ENCODE results near the gene CDK18.

Gene CDK18

GRCh38 chr1:205525495-205526285, 21.2 kb downstream of the CDK18 start:
- FAIRE-seq = no peak

DNA sequence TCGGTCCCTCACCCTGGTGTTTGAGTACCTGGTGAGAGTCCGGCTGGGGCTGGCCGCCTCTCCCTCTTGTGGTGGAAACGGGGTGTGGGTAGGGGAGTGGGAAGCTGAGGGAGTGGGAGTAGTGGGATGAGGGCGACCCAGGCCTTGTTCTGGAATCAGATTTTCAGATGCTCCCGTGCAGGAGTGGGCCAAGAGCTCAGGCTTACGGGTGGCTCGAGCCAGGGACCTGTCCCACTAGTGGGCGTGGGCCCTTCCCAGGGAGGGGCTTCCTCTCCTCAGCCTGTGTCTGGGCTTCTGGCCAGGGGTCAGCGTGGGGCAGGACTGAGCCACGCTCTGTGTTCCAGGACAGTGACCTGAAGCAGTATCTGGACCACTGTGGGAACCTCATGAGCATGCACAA, 22.0 kb downstream of the CDK18 start:
- FAIRE-seq = no peak

DNA sequence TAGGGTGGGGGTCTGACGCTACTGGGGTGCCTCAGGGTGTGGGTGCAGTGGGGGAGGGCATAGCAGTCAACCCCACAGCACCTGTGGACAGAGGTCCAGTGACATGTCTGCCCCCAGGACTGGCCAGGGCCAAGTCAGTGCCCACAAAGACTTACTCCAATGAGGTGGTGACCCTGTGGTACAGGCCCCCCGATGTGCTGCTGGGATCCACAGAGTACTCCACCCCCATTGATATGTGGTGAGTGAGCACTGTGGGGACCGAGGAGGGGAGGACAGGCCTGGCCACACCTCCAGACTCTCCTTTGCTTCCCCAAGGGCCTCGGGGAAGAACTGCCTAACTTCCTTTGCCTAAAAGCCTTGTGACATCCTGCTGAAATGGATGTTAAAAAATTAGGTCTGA, 23.5 kb downstream of the CDK18 start:
- no peak for FAIRE-seq

DNA sequence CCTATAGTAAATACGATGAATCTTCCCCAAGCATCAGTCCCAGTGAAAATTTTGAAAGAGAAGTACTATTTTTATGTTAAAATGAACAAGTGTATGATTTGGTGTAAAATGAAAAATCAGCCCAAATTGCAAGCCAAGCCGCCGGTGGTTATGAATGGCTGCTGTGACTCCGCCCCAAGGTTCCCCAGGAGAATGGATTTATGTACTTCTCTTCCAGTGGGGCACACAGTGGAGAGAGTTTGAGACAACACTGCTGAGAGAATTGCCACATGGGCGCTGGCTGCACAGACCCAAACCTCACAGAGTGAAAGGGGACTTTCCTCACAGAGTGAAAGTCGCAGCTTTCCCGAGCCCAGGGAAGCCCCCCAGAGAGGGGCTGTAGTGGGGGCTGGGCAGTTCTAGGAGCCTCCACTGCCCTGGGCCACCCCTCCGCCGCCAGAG, 24.0 kb downstream of the CDK18 start:
- no peak for FAIRE-seq

GRCh38 chr1:205528887-205529825, 24.7 kb downstream of the CDK18 start:
- FAIRE-seq = no peak

GRCh38 chr1:205530116-205530515, 25.6 kb downstream of the CDK18 start:
- no peak for FAIRE-seq

- FAIRE-seq = no peak
Measured at GRCh38 chr1:205531191-205532025, 26.9 kb downstream of the CDK18 start.

DNA sequence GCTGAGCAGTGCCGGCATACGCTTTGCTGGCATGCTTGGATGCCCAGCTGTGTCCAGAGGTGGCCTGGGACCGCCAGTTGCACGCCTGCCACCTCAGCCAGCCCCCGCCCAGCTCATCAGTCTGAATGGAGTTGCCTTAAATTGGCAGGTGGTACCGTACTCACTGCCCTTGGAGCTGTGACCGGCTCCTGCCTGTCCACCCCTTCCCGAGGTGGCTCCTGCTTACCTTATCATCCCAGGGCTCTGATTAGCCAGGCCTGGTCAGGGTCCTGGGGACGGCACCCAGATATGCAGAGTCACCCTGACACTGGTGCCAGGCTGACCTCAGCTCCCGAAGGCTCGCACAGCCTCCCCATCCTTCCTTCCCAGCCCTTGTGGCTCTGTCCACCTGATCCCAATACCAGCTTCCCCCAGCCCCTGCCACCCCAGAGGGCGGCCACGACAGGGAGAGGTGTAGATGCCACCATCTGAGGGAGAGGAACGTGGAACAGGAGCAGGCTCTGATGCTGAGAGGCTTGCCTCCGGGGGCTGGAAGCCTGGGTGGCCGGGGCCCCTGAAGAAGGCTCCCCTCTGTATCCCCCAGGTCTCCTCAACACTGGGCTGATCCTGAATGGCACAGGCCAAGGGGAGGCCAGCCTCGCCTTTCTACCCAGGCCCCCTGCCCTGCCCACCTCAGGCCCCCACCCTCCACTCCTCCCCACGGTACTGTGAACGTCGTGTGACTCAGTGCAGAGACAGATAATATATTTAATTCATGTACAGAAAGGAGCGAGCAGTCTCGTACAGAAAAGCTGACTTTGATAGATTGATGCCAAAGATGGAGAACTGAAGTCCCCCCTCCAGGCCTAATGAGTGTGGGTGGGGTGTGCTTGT, 27.8 kb downstream of the CDK18 start:
- FAIRE-seq = no peak

GRCh38 chr1:205532996-205533735, 28.7 kb downstream of the CDK18 start:
- FAIRE-seq = no peak

GRCh38 chr1:205533748-205534443, 29.4 kb downstream of the CDK18 start:
- FAIRE-seq = no peak

DNA sequence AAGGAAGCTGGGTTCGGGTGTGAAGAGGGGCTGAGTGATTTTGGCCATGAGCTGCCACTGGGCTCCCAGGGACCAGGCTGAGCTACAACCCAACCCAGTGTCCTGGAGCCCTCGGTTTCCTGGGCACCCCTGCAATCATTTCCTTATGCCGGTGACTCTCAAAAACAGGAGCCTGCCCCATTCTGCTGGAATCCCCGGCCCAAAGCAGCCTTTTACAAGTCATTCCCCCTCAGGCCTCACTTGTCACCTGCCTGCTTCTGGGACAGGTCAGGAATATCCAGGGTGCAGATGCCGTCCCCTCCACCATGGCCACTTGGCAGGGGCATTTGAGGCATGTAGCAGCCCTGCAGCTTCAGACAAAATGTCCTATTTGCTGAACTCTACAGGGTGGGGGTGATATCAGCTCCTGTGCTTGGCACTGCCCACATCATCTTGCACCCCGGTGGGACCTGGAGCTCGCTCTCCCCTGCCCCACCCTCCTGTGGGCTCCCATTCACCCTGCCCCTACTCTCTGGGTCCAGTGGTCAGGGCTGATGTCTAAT, 30.0 kb downstream of the CDK18 start:
- FAIRE-seq = no peak

- FAIRE-seq = no peak
Measured at GRCh38 chr1:205535096-205535495, 30.6 kb downstream of the CDK18 start.

- no peak for FAIRE-seq
Measured at GRCh38 chr1:205535866-205536758, 31.6 kb downstream of the CDK18 start.

DNA sequence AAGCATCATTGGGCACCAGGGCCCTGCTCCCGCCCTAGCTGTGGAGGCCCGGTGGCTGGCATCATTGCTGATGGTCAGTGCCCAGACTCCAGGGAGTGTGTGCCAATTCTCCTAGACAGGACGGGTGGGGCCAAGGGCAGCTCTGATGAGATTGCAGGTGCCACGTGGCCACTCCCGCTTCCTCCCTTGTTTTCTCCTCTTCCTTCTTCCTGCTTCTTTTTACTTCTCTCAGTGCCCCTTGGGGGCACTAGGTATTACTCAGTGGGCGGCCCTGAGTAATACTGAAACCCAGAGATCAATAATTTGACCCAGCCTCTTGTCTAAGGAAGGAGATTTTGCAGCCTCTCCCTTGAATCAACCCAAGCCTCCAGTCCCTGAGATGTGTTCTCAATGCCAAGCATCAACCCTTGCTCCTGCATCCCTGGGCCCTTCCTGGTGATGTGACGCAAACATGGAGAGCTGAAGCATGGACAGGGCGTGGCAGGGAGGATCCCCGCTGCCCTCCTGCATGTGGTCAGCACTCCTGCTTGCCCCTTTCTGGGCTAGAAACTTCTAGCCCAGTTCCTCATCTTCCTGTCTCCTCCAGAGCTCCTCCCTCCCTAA, 32.4 kb downstream of the CDK18 start:
- no peak for FAIRE-seq

GRCh38 chr1:205537386-205538018, 33.0 kb downstream of the CDK18 start:
- FAIRE-seq = no peak

- no peak for FAIRE-seq
Measured at GRCh38 chr1:205538235-205538840, 33.9 kb downstream of the CDK18 start.

GRCh38 chr1:205541161-205541886, 36.9 kb downstream of the CDK18 start:
- FAIRE-seq = no peak
